CD14-positive monocyte (primary cell): ENCODE measurements around the gene SRC. TPM values are rescaled to one million over a fixed set of nuclear protein-coding genes. Genes with fewer than 3 reads are reported as not detected.

Experiments used
- DNase-seq, 3 donors: peaks; one replicate each; pipeline ENCODE4 v3.0.0-alpha.2; 2011 to 2022
- H2AFZ ChIP-seq: 2 replicates; pipeline ENCODE4 v1.6.0; 2012; ENCODE audit warnings: mild to moderate bottlenecking, low read depth, low read length, inconsistent platforms; ENCODE audit not compliant: insufficient read depth, poor library complexity, severe bottlenecking
- H3K27ac ChIP-seq, 2 donors: 1 replicate in 1 of 2; 2 replicates in 1 of 2; pipeline ENCODE4 v1.5.1; 2012 to 2013; ENCODE audit warnings: low read length in 2 of 2, control low read depth in 1 of 2, inconsistent platforms in 1 of 2, low read depth in 1 of 2, mild to moderate bottlenecking in 1 of 2
- H3K27me3 ChIP-seq, 2 donors: one replicate each; pipeline versions ENCODE4 v1.6.0 to v1.6.1; 2011 to 2013; ENCODE audit warnings: low read length in 2 of 2; ENCODE audit not compliant: control insufficient read depth in 2 of 2, insufficient read depth in 2 of 2
- H3K36me3 ChIP-seq, 2 donors: replicated peaks in 1 of 2; 1 replicate in 1 of 2; 2 replicates in 1 of 2; pipeline versions ENCODE4 v1.5.1 to v1.6.1; 2012 to 2013; ENCODE audit warnings: low read length in 2 of 2, control low read depth in 1 of 2, inconsistent platforms in 1 of 2, mild to moderate bottlenecking in 1 of 2; ENCODE audit not compliant: insufficient read depth in 2 of 2, control insufficient read depth in 1 of 2
- H3K4me1 ChIP-seq, 2 donors: 1 replicate in 1 of 2; 2 replicates in 1 of 2; pipeline versions ENCODE4 v1.5.1 to v1.6.1; 2012 to 2013; ENCODE audit warnings: low read length in 2 of 2, control low read depth in 1 of 2, inconsistent platforms in 1 of 2, mild to moderate bottlenecking in 1 of 2, moderate library complexity in 1 of 2; ENCODE audit not compliant: insufficient read depth in 2 of 2, control insufficient read depth in 1 of 2
- H3K4me2 ChIP-seq: replicated peaks from 2 replicates; pipeline ENCODE3; 2012; ENCODE audit warnings: low read length, moderate library complexity, mild to moderate bottlenecking; ENCODE audit not compliant: poor library complexity, severe bottlenecking; ENCODE audit errors: extremely low read depth
- H3K4me3 ChIP-seq, 3 experiments: fragments of 200-600 bp in 1 of 3; sonication (generic) in 1 of 3; replicated peaks in 1 of 3; 1 replicate in 2 of 3; 2 replicates in 1 of 3; pipeline ENCODE4 v1.5.1; 2011 to 2013; ENCODE audit warnings: low read length in 3 of 3, mild to moderate bottlenecking in 3 of 3, control low read depth in 2 of 3, low read depth in 2 of 3, inconsistent platforms in 1 of 3, moderate library complexity in 1 of 3
- H3K79me2 ChIP-seq: 2 replicates; pipeline ENCODE4 v1.6.0; 2012; ENCODE audit warnings: mild to moderate bottlenecking, control low read depth, inconsistent platforms, low read length, moderate library complexity; ENCODE audit not compliant: insufficient read depth
- H3K9ac ChIP-seq: 2 replicates; pipeline ENCODE4 v1.6.0; 2017; ENCODE audit warnings: low read length, mild to moderate bottlenecking; ENCODE audit not compliant: insufficient read depth, poor library complexity, severe bottlenecking
- H3K9me3 ChIP-seq, 2 donors: replicated peaks in 1 of 2; 1 replicate in 1 of 2; 2 replicates in 1 of 2; pipeline versions ENCODE4 v1.5.1 to v1.6.1; 2012 to 2013; ENCODE audit warnings: low read length in 2 of 2, control low read depth in 1 of 2; ENCODE audit not compliant: control insufficient read depth in 1 of 2, insufficient read depth in 1 of 2
- H4K20me1 ChIP-seq: 2 replicates; pipeline ENCODE4 v1.6.0; 2012; ENCODE audit warnings: mild to moderate bottlenecking, low read length, control low read depth, moderate library complexity; ENCODE audit not compliant: insufficient read depth
- H3K27ac Mint-ChIP-seq, 7 donors: one replicate each; pipeline ENCODE4 v1.8.0; 2020; ENCODE audit warnings: mild to moderate bottlenecking in 7 of 7, mixed read lengths in 7 of 7, moderate library complexity in 6 of 7, inconsistent platforms in 2 of 7
- H3K27me3 Mint-ChIP-seq, 3 donors: one replicate each; pipeline ENCODE4 v1.8.0; 2021 to 2022; ENCODE audit warnings: low read depth in 3 of 3, mild to moderate bottlenecking in 3 of 3, mixed read lengths in 3 of 3, moderate library complexity in 3 of 3, inconsistent platforms in 1 of 3
- H3K36me3 Mint-ChIP-seq, 2 donors: one replicate each; pipeline ENCODE4 v1.8.0; 2020; ENCODE audit warnings: mixed read lengths in 2 of 2, inconsistent platforms in 1 of 2, mild to moderate bottlenecking in 1 of 2
- H3K4me1 Mint-ChIP-seq: one replicate; pipeline ENCODE4 v1.8.0; 2020; ENCODE audit warnings: mild to moderate bottlenecking, mixed read lengths
- H3K4me3 Mint-ChIP-seq, 2 donors: one replicate each; pipeline ENCODE4 v1.8.0; 2020; ENCODE audit warnings: mild to moderate bottlenecking in 2 of 2, mixed read lengths in 2 of 2, moderate library complexity in 1 of 2
- H3K9me3 Mint-ChIP-seq, 7 donors: one replicate each; pipeline ENCODE4 v1.8.0; 2020 to 2022; ENCODE audit warnings: mixed read lengths in 7 of 7, mild to moderate bottlenecking in 6 of 7, moderate library complexity in 6 of 7, inconsistent platforms in 2 of 7
- CTCF ChIP-seq: fragments of 200-600 bp; IDR thresholded peaks from one replicate; pipeline ENCODE4 v1.8.0; 2022; ENCODE audit warnings: antibody characterized with exemption, mild to moderate bottlenecking
- WGBS: methylation state at CpG from one replicate; pipeline ENCODE4 v1.1.5; 2013; ENCODE audit warnings: missing lambda C conversion rate; ENCODE audit not compliant: insufficient coverage; 5-methylcytosine and 5-hydroxymethylcytosine counted together
- intact Hi-C, 2 donors: fragments of 100-400 bp; cut with micrococcal nuclease; formaldehyde crosslinking; loops; one replicate each; pipeline versions ENCODE4 v1.15.0 to v1.15.1; 2023
- polyA plus RNA-seq, 3 donors: library from polyadenylated mRNA; depleted of rRNA in 1 of 3; unstranded in 2 of 3; stranded (reverse) in 1 of 3; fragments of 300-500 nt in 2 of 3; fragments of >200 nt in 1 of 3; fragmentation: Illumina TruSeq in 2 of 3; gene quantifications; 1 replicate in 2 of 3; 2 replicates in 1 of 3; pipeline ENCODE4 v1.2.3, GENCODE V29; 2012 to 2021

The SRC gene
- polyA plus RNA-seq, 3 donors: 4.9 to 55.1 (median 6.8) TPM

DNA sequence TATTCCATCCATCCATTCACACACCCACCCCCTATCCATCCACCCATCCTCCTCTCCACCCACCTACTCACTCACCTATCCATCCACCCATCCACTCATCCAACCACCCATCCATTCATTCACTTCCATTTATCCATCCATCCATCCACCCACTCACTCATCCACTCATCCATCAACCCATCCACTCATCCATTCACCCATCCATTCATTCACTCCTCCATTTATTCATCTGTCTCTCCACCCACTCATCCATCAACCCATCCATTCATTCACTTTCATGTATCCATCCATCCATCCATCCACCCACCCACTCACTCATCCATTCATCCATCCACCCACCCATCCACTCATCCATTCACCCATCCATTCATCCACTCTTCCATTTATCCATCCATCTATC lies 84.1 kb downstream of the SRC start:
- no peak for TF ChIP-seq CTCF
- Mint-ChIP-seq H3K27ac (no peak overlapping the region), H3K27me3 (no peaks in the 10 kb centered on the region), H3K36me3 (no peaks in the 10 kb centered on the region), H3K4me3 (no peak overlapping the region), H3K4me1 (no peaks in the 10 kb centered on the region), H3K9me3 (no peaks in the 10 kb centered on the region)
- peaks cover 9 to 10% of the 10 kb centered on the region in 2 donors for H3K4me1 ChIP-seq
- H3K9ac ChIP-seq: no peak overlapping the region
- DNase-seq: no peak
- no peak overlapping the region for H2AFZ ChIP-seq
- H3K4me3 ChIP-seq: no peak overlapping the region
- H3K4me2 ChIP-seq: no peak overlapping the region
- H3K9me3 ChIP-seq: no peaks in the 10 kb centered on the region
- H3K27ac ChIP-seq: no peak overlapping the region
- H3K27me3 ChIP-seq: peaks cover 6 to 21% of the 10 kb centered on the region in 2 donors
- no peaks in the 10 kb centered on the region for H3K79me2 ChIP-seq
- no peaks in the 10 kb centered on the region for H3K36me3 ChIP-seq
- H4K20me1 ChIP-seq: no peaks in the 10 kb centered on the region
- intact Hi-C loops: no loop called here

DNA sequence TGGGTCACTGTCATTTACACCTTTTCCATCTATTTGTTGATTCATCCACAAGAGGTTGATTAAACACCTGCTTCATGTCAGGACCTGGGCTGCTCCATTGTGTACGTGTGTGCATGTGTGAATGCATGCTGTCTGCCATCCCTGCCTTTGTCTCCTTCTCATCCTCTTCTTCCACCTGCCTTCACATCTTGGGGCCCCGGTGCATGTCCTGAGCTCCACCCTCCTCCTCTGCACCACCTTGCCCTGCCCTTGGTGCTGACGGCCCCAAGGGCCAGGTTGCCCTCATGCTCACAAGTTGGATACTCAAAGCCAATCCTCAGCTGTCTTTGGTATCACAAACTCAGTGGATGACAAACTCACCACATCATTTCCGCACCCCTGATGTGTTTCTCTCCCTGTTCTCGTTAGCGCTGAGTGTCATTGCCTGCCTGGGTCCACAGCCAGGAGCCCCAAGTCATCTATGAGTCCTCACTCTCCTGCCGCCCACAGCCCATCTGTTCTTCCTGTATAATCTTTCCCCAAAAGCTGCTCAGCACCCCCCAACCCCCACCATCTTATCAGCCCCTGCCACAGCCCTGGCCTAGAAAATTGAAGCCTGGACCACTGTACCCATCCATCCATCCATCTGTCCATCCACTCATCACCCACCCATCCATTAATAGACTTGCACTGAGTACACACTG lies 85.0 kb downstream of the SRC start:
- Histone ChIP-seq H3K9ac (no peak overlapping the region), H2AFZ (no peak overlapping the region), H3K4me2 (no peak overlapping the region), H3K4me1 (peaks cover 9 to 10% of the 10 kb centered on the region in 2 donors), H3K9me3 (no peaks in the 10 kb centered on the region), H3K27ac (no peak overlapping the region), H3K36me3 (no peaks in the 10 kb centered on the region), H3K79me2 (no peaks in the 10 kb centered on the region), H4K20me1 (no peaks in the 10 kb centered on the region), H3K4me3 (no peak overlapping the region), H3K27me3 (peaks cover 6 to 18% of the 10 kb centered on the region in 2 donors)
- Mint-ChIP-seq H3K4me1 (no peaks in the 10 kb centered on the region), H3K4me3 (no peak overlapping the region), H3K27me3 (no peaks in the 10 kb centered on the region), H3K9me3 (no peaks in the 10 kb centered on the region), H3K36me3 (no peaks in the 10 kb centered on the region), H3K27ac (no peak overlapping the region)
- TF ChIP-seq CTCF: no peak
- no peak for DNase-seq
- 85% methylated on average over 7 of the region's 7 CpGs for WGBS
- intact Hi-C loops: no loop called here
